HCT116 (cell line): ENCODE results near the gene CHD2.

Source experiments
- ATF3 ChIP-seq: IDR thresholded peaks from 2 replicates; pipeline ENCODE4 v1.6.1; 2012
- CTCF ChIP-seq, 3 experiments: fragments of 200-600 bp in 1 of 3; sonication (generic) in 1 of 3; IDR thresholded peaks in 2 of 3; conservative IDR thresholded peaks in 1 of 3; 2 replicates each; pipeline ENCODE4 v1.5.1; 2012 to 2017; ENCODE audit warnings: low read depth in 2 of 3, low read length in 2 of 3, antibody characterized with exemption in 1 of 3, borderline replicate concordance in 1 of 3, control low read depth in 1 of 3, mild to moderate bottlenecking in 1 of 3, mixed read lengths in 1 of 3, mixed run types in 1 of 3, moderate library complexity in 1 of 3; ENCODE audit not compliant: insufficient read depth in 1 of 3
- POLR2A ChIP-seq: IDR thresholded peaks from 2 replicates; pipeline ENCODE4 v1.7.0; 2011; ENCODE audit warnings: borderline replicate concordance; ENCODE audit not compliant: insufficient read depth, insufficient read length; ENCODE audit errors: extremely low read depth
- REST ChIP-seq: IDR thresholded peaks from 2 replicates; pipeline ENCODE4 v1.6.1; 2012; ENCODE audit warnings: low read depth
- ZNF274 ChIP-seq: fragments of 200-500 bp; sonication (Bioruptor generic); IDR thresholded peaks from 2 replicates; pipeline ENCODE4 v1.6.1; 2014; ENCODE audit warnings: mild to moderate bottlenecking, low read depth, low read length, inconsistent platforms

- TF ChIP-seq CTCF (IDR thresholded peaks at IDR 0.05 in 2 of 3, conservative IDR thresholded peaks at IDR 0.05 in 1 of 3; ENCODE audit: borderline replicate concordance in 1 of 3, insufficient read depth in 1 of 3, low read depth in 2 of 3, low read length in 2 of 3) (no peak), REST (no peak), POLR2A (no peak), ZNF274 (no peak), ATF3 (no peak)
Measured at GRCh38 chr15:92928225-92928750, 28.2 kb downstream of the CHD2 start.
